Activated CD4-positive, CD25-positive, alpha-beta regulatory T cell treated with anti-CD3 and anti-CD28 coated beads, Interleukin-2, amount 50 U/mL, for 16 hours (primary cell): ENCODE measurements around the gene ERN1.

Source experiments
- DNase-seq: peaks from one replicate; pipeline ENCODE4 v3.0.0-alpha.2; 2020; ENCODE audit warnings: low read depth, low spot score

Gene ERN1

GRCh38 chr17:64110379-64111152 is 19.4 kb downstream of the ERN1 start:
- no peak for DNase-seq

GRCh38 chr17:64109400-64109799 is 20.5 kb downstream of the ERN1 start:
- no peak for DNase-seq

- DNase-seq, result no peak
Measured at GRCh38 chr17:64107500-64108236, 22.3 kb downstream of the ERN1 start.

- DNase-seq, result no peak
Measured at GRCh38 chr17:64106918-64107317, 23.0 kb downstream of the ERN1 start.

GRCh38 chr17:64103391-64104364 is 26.3 kb downstream of the ERN1 start:
- DNase-seq, result no peak

GRCh38 chr17:64102627-64103390 is 27.1 kb downstream of the ERN1 start:
- no peak for DNase-seq

GRCh38 chr17:64099543-64099942 is 30.4 kb downstream of the ERN1 start:
- no peak for DNase-seq

GRCh38 chr17:64097196-64097936 is 32.6 kb downstream of the ERN1 start:
- DNase-seq, result no peak

- no peak for DNase-seq
Measured at GRCh38 chr17:64096037-64096436, 33.9 kb downstream of the ERN1 start.

GRCh38 chr17:64095144-64095882 is 34.6 kb downstream of the ERN1 start:
- no peak for DNase-seq

- no peak for DNase-seq
Measured at GRCh38 chr17:64094412-64094811, 35.5 kb downstream of the ERN1 start.

- no peak for DNase-seq
Measured at GRCh38 chr17:64092952-64093451, 36.9 kb downstream of the ERN1 start.

- no peak for DNase-seq
Measured at GRCh38 chr17:64092113-64092512, 37.8 kb downstream of the ERN1 start.

- no peak for DNase-seq
Measured at GRCh38 chr17:64091571-64091970, 38.4 kb downstream of the ERN1 start.

- no peak for DNase-seq
Measured at GRCh38 chr17:64091116-64091515, 38.8 kb downstream of the ERN1 start.

- no peak for DNase-seq
Measured at GRCh38 chr17:64090144-64090543, 39.8 kb downstream of the ERN1 start.

GRCh38 chr17:64087252-64088005 is 42.5 kb downstream of the ERN1 start:
- DNase-seq, result no peak

GRCh38 chr17:64085650-64086005 is 44.3 kb downstream of the ERN1 start:
- DNase-seq, result no peak
